ENCODE results near the gene PCDHA4.
"Not testable (repeated sequence)": the region's sequence is repeated elsewhere in the genome, so short reads cannot be mapped to it uniquely, and the experiment has no call there.

The PCDHA4 gene

DNA sequence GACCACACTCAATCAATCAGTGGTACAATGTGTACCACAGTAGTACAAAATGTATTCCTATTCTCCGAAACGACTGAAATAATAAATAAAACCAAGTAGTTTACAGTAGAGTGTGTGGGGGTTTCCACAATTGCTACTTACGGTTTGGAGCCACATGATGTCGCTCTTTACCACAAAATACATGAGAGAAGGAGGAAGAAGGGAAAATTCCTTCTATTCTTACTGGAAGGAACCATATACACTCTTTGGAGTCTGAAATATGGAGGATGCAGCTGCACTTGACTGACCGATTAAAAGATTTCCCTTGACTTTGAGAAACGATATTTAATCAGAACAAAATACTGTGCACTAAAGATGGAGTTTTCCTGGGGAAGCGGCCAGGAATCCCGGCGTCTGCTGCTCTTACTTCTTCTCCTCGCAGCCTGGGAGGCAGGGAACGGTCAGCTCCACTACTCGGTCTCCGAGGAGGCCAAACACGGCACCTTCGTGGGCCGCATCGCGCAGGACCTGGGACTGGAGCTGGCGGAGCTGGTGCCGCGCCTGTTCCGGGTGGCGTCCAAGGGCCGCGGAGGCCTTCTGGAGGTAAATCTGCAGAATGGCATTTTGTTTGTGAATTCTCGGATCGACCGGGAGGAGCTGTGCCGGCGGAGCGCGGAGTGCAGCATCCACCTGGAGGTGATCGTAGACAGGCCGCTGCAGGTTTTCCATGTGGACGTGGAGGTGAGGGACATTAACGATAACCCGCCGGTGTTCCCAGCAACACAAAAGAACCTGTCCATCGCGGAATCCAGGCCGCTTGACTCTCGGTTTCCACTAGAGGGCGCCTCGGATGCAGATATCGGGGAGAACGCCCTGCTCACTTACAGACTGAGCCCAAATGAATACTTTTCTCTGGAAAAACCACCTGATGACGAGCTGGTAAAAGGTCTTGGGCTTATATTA lies at the start of gene PCDHA4:
TSS of gene PCDHA4 (plus strand) at position 235 of the 942 bp plus-strand sequence.
- no peak for DNase-seq

DNA sequence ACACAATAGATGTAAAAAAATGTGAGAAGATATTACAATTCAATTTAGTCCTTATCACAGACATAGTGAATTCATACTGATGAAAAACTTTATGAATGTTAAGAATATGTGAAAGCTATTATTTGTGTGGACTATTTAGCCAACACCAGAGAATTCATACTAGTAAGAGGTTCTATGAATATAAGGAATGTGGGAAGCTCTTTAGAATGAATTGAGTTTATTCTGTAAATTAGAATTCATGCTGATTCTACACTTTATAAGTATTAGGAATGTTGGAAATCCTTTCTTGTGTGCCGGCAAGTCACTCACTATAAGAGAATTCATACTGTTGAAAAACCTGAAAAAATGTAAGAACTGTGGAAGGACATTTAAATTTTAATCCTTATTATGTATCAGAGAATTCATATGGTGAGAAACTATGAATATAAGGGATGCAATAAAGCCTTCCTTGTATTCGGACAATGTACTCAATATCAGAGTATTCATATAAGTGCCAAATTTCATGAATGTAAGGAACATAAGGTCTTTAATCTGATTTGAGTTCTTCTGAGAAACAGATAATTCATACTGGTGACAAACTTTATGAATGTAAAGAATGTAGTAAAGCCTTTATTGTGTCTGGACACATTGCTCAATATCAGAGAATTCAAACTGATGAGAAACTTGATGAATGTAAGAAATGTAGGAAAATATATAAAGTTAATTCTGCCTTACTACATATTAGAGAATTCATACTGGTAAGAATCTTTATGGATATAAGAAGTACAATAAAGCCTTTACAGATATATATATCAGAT lies 42.5 kb upstream of the PCDHA4 start:
- no peak for DNase-seq

DNA sequence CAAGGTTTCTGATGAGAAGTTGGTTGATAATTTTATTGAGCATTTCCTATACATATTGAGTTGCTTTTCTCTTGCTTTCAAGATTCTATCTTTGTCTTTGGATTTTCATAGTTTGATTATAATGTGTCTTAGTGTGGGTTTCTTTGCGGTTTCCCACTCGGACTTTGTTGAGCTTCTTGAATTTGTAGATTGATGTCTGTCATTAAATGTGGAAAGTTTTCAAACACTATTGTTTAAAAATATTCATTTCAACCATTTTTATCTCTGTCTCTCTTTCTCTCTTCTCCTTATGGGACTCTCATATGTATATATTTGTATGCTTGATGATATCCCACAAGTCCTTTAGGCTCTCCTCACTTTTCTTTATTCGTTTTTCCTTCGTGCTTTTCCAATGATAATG lies 39.4 kb upstream of the PCDHA4 start:
- DNase-seq = no peak

DNA sequence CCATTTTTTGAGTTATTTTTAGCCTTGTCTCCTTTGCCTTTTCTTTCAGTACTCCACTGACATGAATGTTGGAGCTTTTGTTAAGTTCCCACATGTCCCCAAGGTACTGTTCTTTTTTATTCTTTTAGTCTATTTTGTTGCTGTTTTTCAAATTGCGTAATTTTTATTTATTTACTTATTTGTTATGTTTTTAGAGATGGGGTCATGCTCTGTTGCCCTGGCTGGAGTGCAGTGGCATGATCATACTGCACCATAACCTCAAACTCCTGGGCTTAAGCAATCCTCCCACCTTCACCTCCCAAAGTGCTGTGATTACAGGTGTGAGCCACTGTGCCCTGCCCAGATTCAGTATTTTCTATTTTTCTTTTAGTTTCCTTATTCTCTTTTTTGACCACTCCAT lies 26.4 kb upstream of the PCDHA4 start:
- no peak for DNase-seq

DNA sequence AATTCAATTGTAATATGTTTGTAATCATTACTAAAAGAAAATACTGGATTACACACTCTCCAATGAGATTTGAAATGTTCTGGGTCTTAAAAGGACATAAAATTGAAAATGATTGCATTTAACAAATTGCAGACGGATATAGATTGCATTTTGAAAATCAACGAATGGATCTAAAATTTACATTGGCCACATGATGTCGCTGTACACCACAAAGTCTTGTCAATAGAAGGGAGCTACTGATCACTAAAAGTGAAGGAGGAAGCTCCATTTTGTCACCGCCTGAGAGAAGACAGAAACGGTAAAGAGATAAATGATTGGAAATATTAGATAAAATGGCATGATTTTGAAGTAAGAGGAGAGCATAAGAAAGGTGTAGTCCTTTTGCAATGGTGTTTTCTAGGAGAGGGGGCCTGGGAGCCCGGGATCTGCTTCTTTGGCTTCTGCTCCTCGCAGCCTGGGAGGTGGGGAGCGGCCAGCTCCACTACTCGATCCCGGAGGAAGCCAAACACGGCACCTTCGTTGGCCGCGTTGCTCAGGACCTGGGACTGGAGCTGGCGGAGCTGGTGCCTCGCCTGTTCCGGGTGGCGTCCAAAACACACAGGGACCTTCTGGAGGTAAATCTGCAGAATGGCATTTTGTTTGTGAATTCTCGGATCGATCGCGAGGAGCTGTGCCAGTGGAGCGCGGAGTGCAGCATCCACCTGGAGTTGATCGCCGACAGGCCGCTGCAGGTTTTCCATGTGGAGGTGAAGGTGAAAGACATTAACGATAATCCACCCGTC lies 20.8 kb upstream of the PCDHA4 start, which contains the start of gene PCDHA1:
TSS of gene PCDHA1 (plus strand) at position 236 of the 782 bp plus-strand sequence.
- no peak for DNase-seq

DNA sequence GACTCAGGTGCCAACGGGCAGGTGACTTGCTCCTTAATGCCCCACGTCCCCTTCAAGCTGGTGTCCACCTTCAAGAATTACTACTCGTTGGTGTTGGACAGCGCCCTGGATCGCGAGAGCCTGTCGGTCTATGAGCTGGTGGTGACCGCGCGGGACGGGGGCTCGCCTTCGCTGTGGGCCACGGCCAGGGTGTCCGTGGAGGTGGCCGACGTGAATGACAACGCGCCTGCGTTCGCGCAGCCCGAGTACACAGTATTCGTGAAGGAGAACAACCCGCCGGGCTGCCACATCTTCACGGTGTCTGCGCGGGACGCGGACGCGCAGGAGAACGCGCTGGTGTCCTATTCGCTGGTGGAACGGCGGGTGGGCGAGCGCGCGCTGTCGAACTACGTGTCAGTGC lies 19.4 kb upstream of the PCDHA4 start:
- not testable (repeated sequence) for DNase-seq

DNA sequence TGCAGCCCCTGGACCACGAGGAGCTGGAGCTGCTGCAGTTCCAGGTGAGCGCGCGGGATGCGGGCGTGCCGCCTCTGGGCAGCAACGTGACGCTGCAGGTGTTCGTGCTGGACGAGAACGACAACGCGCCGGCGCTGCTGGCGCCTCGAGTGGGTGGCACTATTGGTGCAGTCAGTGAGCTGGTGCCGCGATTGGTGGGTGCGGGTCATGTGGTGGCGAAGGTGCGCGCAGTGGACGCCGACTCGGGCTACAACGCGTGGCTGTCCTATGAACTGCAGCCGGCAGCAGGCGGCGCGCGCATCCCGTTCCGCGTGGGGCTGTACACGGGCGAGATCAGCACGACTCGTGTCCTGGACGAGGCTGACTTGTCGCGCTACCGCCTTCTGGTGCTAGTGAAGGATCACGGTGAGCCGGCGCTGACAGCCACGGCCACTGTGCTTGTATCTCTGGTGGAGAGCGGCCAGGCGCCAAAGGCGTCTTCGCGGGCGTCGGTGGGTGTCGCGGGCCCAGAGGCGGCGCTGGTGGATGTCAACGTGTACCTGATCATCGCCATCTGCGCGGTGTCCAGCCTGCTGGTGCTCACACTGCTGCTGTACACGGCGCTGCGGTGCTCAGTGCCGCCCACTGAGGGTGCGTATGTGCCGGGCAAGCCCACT lies 18.9 kb upstream of the PCDHA4 start:
- not testable (repeated sequence) for DNase-seq

DNA sequence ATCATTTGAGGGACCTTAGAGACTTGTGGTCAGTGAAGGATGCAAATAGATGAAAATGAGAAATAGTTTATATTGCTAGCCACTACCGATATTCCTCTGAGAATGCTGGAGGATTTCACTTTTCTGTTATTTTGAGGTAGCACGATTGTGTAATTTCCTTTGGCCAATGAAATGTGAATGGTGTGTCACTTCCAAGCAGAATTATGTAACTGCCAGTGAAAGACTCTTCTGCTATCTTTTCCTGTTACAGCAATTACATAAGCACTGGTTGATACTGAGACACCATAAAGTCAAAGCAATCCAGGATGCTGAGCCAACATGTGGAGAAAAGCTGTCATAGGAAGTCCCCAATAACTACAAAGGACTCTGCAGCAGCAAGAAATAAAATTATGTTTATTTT lies 15.8 kb upstream of the PCDHA4 start:
- no peak for DNase-seq

DNA sequence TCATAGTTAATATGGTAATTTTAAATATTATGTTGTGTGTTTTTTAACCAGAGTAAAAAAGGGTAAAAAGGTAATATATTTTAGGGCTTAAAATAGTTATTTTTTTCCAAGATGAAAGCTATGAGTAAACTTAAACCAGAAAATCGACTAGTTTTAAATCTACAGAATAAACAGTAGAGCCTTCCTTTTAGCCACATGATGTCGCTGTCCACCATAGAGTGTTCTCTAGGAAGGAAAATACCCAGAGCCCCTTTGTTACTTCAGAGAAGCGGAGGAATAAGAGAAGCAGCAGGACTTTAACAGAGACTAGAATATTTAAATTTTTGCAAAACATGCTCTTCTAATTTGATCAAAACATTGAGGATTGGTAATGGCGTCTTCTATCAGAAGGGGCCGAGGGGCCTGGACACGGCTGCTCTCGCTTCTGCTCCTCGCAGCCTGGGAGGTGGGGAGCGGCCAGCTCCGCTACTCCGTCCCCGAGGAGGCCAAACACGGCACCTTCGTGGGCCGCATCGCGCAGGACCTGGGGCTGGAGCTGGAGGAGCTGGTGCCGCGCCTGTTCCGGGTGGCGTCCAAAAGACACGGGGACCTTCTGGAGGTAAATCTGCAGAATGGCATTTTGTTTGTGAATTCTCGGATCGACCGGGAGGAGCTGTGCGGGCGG lies 12.1 kb upstream of the PCDHA4 start, which contains the start of gene PCDHA2:
TSS of gene PCDHA2 (plus strand) at position 258 of the 664 bp plus-strand sequence.
- DNase-seq = no peak

DNA sequence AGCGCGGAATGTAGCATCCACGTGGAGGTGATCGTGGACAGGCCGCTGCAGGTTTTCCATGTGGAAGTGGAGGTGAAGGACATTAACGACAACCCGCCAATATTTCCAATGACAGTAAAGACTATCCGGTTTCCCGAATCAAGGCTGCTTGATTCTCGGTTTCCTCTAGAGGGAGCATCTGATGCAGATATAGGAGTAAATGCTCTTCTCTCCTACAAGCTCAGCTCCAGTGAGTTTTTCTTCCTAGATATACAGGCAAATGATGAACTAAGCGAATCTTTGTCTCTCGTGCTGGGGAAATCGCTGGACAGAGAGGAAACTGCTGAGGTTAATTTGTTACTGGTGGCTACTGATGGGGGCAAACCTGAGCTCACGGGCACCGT lies 11.6 kb upstream of the PCDHA4 start:
- no peak for DNase-seq

DNA sequence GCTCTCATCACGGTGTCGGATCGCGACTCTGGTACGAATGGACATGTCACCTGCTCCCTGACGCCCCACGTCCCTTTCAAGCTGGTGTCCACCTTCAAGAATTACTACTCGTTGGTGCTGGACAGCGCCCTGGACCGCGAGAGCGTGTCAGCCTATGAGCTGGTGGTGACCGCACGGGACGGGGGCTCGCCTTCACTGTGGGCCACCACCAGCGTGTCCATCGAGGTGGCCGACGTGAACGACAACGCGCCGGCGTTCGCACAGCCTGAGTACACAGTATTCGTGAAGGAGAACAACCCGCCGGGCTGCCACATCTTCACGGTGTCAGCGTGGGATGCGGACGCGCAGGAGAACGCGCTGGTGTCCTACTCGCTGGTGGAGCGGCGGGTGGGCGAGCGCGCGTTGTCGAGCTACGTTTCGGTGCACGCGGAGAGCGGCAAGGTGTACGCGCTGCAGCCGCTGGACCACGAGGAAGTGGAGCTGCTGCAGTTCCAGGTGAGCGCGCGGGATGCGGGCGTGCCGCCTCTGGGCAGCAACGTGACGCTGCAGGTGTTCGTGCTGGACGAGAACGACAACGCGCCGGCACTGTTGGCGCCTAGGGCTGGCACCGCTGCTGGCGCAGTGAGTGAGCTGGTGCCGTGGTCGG lies 10.7 kb upstream of the PCDHA4 start:
- DNase-seq = not testable (repeated sequence)

DNA sequence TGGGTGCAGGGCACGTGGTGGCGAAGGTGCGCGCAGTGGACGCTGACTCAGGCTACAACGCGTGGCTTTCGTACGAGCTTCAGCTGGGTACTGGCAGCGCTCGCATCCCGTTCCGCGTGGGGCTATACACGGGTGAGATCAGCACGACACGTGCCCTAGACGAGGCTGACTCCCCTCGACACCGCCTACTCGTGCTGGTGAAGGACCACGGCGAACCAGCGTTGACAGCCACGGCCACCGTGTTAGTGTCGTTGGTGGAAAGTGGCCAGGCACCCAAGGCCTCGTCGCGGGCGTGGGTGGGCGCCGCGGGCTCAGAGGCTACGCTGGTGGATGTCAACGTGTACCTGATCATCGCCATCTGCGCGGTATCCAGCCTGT lies 10.2 kb upstream of the PCDHA4 start:
- DNase-seq = no peak

DNA sequence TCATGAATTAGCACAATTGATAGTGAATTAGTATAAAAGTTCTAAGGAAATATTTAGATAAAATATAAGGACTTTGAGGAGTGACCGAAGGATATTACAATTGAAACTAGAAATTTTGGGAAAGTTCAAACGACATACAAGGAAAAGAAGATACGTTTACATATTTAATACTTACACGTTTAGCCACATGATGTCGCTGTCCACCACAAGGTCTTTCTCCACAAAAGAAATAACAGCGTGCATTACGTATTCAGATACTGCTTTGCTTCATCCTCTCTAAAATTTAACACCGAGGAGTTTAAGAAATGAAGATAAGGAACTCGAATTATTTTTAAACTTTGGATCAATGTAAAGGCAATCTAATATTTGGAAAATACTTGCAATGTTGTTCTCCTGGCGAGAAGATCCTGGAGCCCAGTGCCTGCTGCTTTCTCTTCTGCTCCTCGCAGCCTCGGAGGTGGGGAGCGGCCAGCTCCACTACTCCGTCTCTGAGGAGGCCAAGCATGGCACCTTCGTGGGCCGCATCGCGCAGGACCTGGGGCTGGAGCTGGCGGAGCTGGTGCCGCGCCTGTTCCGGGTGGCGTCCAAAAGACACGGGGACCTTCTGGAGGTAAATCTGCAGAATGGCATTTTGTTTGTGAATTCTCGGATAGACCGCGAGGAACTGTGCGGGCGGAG lies 5.9 kb upstream of the PCDHA4 start, which contains the start of gene PCDHA3:
TSS of gene PCDHA3 (plus strand) at position 242 of the 678 bp plus-strand sequence.
- DNase-seq = no peak

DNA sequence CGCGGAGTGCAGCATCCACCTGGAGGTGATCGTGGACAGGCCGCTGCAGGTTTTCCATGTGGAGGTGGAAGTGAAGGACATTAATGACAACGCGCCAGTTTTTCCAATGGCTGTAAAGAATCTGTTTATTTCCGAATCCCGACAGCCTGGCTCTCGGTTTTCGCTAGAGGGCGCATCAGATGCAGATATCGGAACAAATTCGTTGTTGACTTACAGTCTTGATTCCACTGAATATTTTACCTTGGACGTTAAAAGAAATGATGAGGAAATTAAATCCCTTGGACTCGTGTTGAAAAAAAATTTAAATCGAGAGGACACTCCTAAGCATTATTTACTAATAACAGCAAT lies 5.4 kb upstream of the PCDHA4 start:
- no peak for DNase-seq

DNA sequence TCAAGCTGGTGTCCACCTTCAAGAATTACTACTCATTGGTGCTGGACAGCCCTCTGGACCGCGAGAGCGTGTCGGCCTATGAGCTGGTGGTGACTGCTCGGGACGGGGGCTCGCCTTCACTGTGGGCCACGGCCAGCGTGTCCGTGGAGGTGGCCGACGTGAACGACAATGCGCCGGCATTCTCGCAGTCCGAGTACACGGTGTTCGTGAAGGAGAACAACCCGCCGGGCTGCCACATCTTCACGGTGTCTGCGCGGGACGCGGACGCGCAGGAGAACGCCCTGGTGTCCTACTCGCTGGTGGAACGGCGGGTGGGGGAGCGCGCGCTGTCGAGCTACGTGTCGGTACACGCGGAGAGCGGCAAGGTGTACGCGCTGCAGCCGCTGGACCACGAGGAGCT lies 4.5 kb upstream of the PCDHA4 start:
- DNase-seq = not testable (repeated sequence)

DNA sequence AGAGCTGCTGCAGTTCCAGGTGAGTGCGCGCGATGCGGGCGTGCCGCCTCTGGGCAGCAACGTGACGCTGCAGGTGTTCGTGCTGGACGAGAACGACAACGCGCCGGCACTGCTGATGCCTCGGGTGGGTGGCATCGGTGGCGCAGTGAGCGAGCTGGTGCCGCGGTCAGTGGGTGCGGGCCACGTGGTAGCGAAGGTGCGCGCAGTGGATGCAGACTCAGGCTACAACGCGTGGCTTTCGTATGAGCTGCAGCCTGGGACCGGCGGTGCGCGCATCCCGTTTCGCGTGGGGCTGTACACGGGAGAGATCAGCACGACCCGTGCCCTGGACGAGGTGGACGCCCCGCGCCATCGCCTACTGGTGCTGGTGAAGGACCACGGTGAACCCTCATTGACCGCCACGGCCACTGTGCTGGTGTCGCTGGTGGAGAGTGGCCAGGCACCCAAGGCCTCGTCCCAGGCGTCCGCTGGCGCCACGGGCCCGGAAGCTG lies 4.0 kb upstream of the PCDHA4 start:
- no peak for DNase-seq

DNA sequence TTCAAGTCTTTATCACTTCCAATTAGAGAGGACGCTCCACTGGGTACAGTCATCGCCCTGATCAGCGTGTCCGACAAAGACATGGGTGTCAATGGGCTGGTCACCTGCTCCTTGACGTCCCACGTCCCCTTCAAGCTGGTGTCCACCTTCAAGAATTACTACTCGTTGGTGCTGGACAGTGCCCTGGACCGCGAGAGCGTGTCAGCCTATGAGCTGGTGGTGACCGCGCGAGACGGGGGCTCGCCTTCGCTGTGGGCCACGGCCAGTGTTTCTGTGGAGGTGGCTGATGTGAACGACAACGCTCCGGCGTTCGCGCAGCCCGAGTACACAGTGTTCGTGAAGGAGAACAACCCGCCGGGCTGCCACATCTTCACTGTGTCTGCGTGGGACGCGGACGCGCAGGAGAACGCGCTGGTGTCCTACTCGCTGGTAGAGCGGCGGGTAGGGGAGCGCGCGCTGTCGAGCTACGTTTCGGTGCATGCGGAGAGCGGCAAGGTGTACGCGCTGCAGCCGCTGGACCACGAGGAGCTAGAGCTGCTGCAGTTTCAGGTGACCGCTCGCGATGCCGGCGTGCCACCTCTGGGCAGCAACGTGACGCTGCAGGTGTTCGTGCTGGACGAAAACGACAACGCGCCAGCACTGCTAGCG lies 1.5 kb downstream of the PCDHA4 start:
- not testable (repeated sequence) for DNase-seq

DNA sequence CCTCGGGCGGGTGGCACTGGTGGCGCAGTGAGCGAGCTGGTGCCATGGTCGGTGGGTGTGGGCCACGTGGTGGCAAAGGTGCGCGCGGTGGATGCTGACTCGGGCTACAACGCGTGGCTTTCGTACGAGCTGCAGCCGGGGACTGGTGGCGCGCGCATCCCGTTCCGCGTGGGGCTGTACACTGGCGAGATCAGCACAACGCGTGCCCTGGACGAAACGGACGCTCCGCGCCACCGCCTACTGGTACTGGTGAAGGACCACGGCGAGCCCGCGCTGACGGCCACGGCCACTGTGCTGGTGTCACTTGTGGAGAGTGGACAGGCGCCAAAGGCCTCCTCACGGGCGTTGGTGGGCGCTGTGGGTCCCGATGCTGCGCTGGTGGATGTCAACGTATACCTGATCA lies 2.0 kb downstream of the PCDHA4 start:
- DNase-seq = no peak

DNA sequence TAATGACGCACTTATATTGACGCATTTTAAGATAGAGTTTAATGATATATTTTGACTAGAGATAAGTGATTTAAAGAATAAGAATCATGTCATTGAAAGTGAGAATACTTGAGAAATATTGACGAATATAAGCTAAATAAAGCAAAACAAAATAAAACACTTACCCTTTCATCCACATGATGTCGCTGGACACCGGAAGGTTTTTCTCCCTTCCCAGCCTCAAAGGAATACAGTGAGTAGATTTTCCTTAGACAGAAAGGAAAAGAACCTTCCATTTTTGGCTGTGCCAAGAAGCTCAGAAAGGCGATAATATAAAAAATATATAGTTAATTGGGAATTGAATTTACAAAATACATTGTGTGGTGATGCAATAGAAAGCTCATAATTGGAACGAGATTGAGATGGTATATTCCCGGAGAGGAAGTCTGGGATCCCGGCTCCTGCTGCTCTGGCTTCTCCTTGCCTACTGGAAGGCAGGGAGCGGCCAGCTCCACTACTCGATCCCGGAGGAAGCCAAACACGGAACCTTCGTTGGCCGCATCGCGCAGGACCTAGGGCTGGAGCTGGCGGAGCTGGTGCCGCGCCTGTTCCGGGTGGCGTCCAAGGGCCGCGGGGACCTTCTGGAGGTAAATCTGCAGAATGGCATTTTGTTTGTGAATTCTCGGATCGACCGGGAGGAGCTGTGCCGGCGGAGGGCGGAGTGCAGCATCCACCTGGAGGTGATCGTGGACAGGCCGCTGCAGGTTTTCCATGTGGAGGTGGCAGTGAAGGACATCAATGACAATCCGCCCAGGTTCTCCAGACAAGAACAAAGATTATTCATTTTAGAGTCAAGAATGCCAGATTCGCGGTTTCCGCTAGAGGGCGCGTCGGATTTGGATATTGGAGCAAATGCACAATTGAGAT lies 14.8 kb downstream of the PCDHA4 start, which contains the start of gene PCDHA5:
TSS of gene PCDHA5 (plus strand) at position 239 of the 906 bp plus-strand sequence.
- DNase-seq = no peak

Measured in activated naive CD4-positive, alpha-beta T cell (primary cell).